Measurements from ENCODE around the gene ADA.
A peak's percentile ranks its signal among the peaks of the same experiment; 100 is the strongest.

The ADA gene

GRCh38 chr20:44642203-44643153, 9.0 kb downstream of the ADA start:
- peak; percentile 84 for ATAC-seq
- TF ChIP-seq ARNTL (CRISPR knock-in tag; IDR thresholded peaks at IDR 0.05; ENCODE audit: borderline replicate concordance, low read depth) (no peak), CSDC2 (CRISPR knock-in tag; IDR thresholded peaks at IDR 0.05) (no peak), ISL1 (CRISPR knock-in tag; IDR thresholded peaks at IDR 0.05) (no peak), ZFP30 (CRISPR knock-in tag; IDR thresholded peaks at IDR 0.05) (no peak), ZNF70 (CRISPR knock-in tag; IDR thresholded peaks at IDR 0.05) (no peak)

GRCh38 chr20:44641325-44641724, 10.2 kb downstream of the ADA start:
- no peak for TF ChIP-seq BACH2 (CRISPR knock-in tag; IDR thresholded peaks at IDR 0.05; ENCODE audit: borderline replicate concordance)
- TF ChIP-seq ARNTL (CRISPR knock-in tag; IDR thresholded peaks at IDR 0.05; ENCODE audit: borderline replicate concordance, low read depth): no peak
- TF ChIP-seq ISL1 (CRISPR knock-in tag; IDR thresholded peaks at IDR 0.05): no peak
- TF ChIP-seq PATZ1 (CRISPR knock-in tag; IDR thresholded peaks at IDR 0.05; ENCODE audit: borderline replicate concordance): no peak
- TF ChIP-seq TOX (CRISPR knock-in tag; IDR thresholded peaks at IDR 0.05; ENCODE audit: borderline replicate concordance): no peak
- TF ChIP-seq ZNF565 (CRISPR knock-in tag; conservative IDR thresholded peaks at IDR 0.05; ENCODE audit: low read depth): no peak
- TF ChIP-seq GLIS3 (CRISPR knock-in tag; IDR thresholded peaks at IDR 0.05): no peak
- no peak for TF ChIP-seq OSR1 (CRISPR knock-in tag; IDR thresholded peaks at IDR 0.05)
- no peak for TF ChIP-seq ZNF8 (CRISPR knock-in tag; IDR thresholded peaks at IDR 0.05)
- TF ChIP-seq ZNF70 (CRISPR knock-in tag; IDR thresholded peaks at IDR 0.05): no peak
- no peak for TF ChIP-seq CSDC2 (CRISPR knock-in tag; IDR thresholded peaks at IDR 0.05)
- TF ChIP-seq TSHZ2 (CRISPR knock-in tag; IDR thresholded peaks at IDR 0.05): no peak
- TF ChIP-seq PPARA (CRISPR knock-in tag; IDR thresholded peaks at IDR 0.05; ENCODE audit: borderline replicate concordance): no peak
- no peak for TF ChIP-seq POU6F1 (CRISPR knock-in tag; IDR thresholded peaks at IDR 0.05; ENCODE audit: borderline replicate concordance, low read depth)
- no peak for TF ChIP-seq CREB5 (CRISPR knock-in tag; IDR thresholded peaks at IDR 0.05; ENCODE audit: low read depth)
- TF ChIP-seq CSRNP3 (CRISPR knock-in tag; IDR thresholded peaks at IDR 0.05): no peak
- TF ChIP-seq SNAI2 (CRISPR knock-in tag; IDR thresholded peaks at IDR 0.05): no peak
- TF ChIP-seq ZC3H10 (CRISPR knock-in tag; IDR thresholded peaks at IDR 0.05): no peak
- TF ChIP-seq ESRRG (CRISPR knock-in tag; IDR thresholded peaks at IDR 0.05): no peak
- ATAC-seq: no peak

- no peak for ATAC-seq
- TF ChIP-seq ZNF70 (CRISPR knock-in tag; IDR thresholded peaks at IDR 0.05) (no peak), ESRRG (CRISPR knock-in tag; IDR thresholded peaks at IDR 0.05) (no peak), ZC3H10 (CRISPR knock-in tag; IDR thresholded peaks at IDR 0.05) (no peak), POU6F1 (CRISPR knock-in tag; IDR thresholded peaks at IDR 0.05; ENCODE audit: borderline replicate concordance, low read depth) (no peak), ZNF565 (CRISPR knock-in tag; conservative IDR thresholded peaks at IDR 0.05; ENCODE audit: low read depth) (no peak), BACH2 (CRISPR knock-in tag; IDR thresholded peaks at IDR 0.05; ENCODE audit: borderline replicate concordance) (no peak), PPARA (CRISPR knock-in tag; IDR thresholded peaks at IDR 0.05; ENCODE audit: borderline replicate concordance) (no peak), CREB5 (CRISPR knock-in tag; IDR thresholded peaks at IDR 0.05; ENCODE audit: low read depth) (no peak), ZFP30 (CRISPR knock-in tag; IDR thresholded peaks at IDR 0.05) (no peak), ZFP3 (CRISPR knock-in tag; IDR thresholded peaks at IDR 0.05) (no peak), SNAI2 (CRISPR knock-in tag; IDR thresholded peaks at IDR 0.05) (no peak), ISL1 (CRISPR knock-in tag; IDR thresholded peaks at IDR 0.05) (no peak), CSRNP3 (CRISPR knock-in tag; IDR thresholded peaks at IDR 0.05) (no peak), GLIS3 (CRISPR knock-in tag; IDR thresholded peaks at IDR 0.05) (no peak)
Measured at GRCh38 chr20:44640522-44640921, 11.0 kb downstream of the ADA start.

All from SK-N-SH treated with all-trans-retinoic acid at 6 μM for 48 hours (cell line).